Astrocyte (in vitro differentiated cells and primary cell): ENCODE data around the gene SET. TPM values are rescaled to one million over a fixed set of nuclear protein-coding genes. Genes with fewer than 3 reads are reported as not detected.

Experiments used
- DNase-seq: peaks from one replicate; pipeline ENCODE4 v3.0.0-alpha.2; 2010; ENCODE audit warnings: low read depth
- FAIRE-seq: peaks from 2 replicates; lab custom pipeline; 2011; peaks lifted over from hg19 to GRCh38; lab: Jason Lieb, UNC
- H2AFZ ChIP-seq: 2 replicates; pipeline ENCODE4 v1.6.0; 2012; ENCODE audit warnings: low read depth, low read length, inconsistent platforms
- H3K27ac ChIP-seq: 2 replicates; pipeline ENCODE4 v1.5.1; 2011; ENCODE audit warnings: low read depth, low read length, inconsistent platforms
- H3K27me3 ChIP-seq: 2 replicates; pipeline ENCODE4 v1.6.0; 2011; ENCODE audit warnings: low read length, inconsistent platforms; ENCODE audit not compliant: insufficient read depth
- H3K36me3 ChIP-seq: 2 replicates; pipeline ENCODE4 v1.5.1; 2011; ENCODE audit warnings: low read length, inconsistent platforms; ENCODE audit not compliant: insufficient read depth
- H3K4me1 ChIP-seq: 2 replicates; pipeline ENCODE4 v1.5.1; 2011; ENCODE audit warnings: low read length, inconsistent platforms; ENCODE audit not compliant: insufficient read depth
- H3K4me2 ChIP-seq: 2 replicates; pipeline ENCODE4 v1.6.0; 2012; ENCODE audit warnings: low read length, inconsistent platforms
- H3K4me3 ChIP-seq: 2 replicates; pipeline ENCODE4 v1.5.1; 2011; ENCODE audit warnings: low read depth, mild to moderate bottlenecking, low read length, inconsistent platforms; ENCODE audit not compliant: insufficient read depth
- H3K79me2 ChIP-seq: 2 replicates; pipeline ENCODE4 v1.6.0; 2012; ENCODE audit warnings: mild to moderate bottlenecking, low read length, inconsistent platforms; ENCODE audit not compliant: insufficient read depth
- H3K9ac ChIP-seq: 2 replicates; pipeline ENCODE4 v1.6.0; 2012; ENCODE audit warnings: mild to moderate bottlenecking, low read length, inconsistent platforms
- H3K9me3 ChIP-seq: 2 replicates; pipeline ENCODE4 v1.5.1; 2012; ENCODE audit warnings: low read depth, mild to moderate bottlenecking, low read length, inconsistent platforms; ENCODE audit not compliant: insufficient read depth
- H4K20me1 ChIP-seq: 2 replicates; pipeline ENCODE4 v1.6.0; 2012; ENCODE audit warnings: low read length, inconsistent platforms; ENCODE audit not compliant: insufficient read depth
- H3K27ac Mint-ChIP-seq: one replicate; pipeline ENCODE4 v1.8.0; 2021; ENCODE audit warnings: mild to moderate bottlenecking, mixed read lengths; ENCODE audit not compliant: unreplicated experiment
- H3K27me3 Mint-ChIP-seq: one replicate; pipeline ENCODE4 v1.8.0; 2021; ENCODE audit warnings: low read depth, mixed read lengths; ENCODE audit not compliant: unreplicated experiment
- H3K36me3 Mint-ChIP-seq: one replicate; pipeline ENCODE4 v1.8.0; 2021; ENCODE audit warnings: low read depth, mixed read lengths; ENCODE audit not compliant: unreplicated experiment
- H3K4me1 Mint-ChIP-seq: one replicate; pipeline ENCODE4 v1.8.0; 2021; ENCODE audit warnings: low read depth, mixed read lengths; ENCODE audit not compliant: unreplicated experiment
- H3K4me3 Mint-ChIP-seq: one replicate; pipeline ENCODE4 v1.8.0; 2021; ENCODE audit warnings: mild to moderate bottlenecking, moderate library complexity, mixed read lengths; ENCODE audit not compliant: unreplicated experiment
- H3K9me3 Mint-ChIP-seq: one replicate; pipeline ENCODE4 v1.8.0; 2021; ENCODE audit warnings: mild to moderate bottlenecking, mixed read lengths; ENCODE audit not compliant: unreplicated experiment
- CTCF ChIP-seq: IDR thresholded peaks from 2 replicates; pipeline ENCODE4 v1.5.1; 2011; ENCODE audit warnings: low read depth, mild to moderate bottlenecking, inconsistent platforms, low read length, moderate library complexity; ENCODE audit not compliant: insufficient read depth
- EZH2 ChIP-seq: IDR thresholded peaks from 2 replicates; pipeline ENCODE4 v1.6.1; 2012; ENCODE audit warnings: mild to moderate bottlenecking, low read length, inconsistent platforms; ENCODE audit not compliant: insufficient read depth
- total RNA-seq: library from RNA; stranded (reverse); gene quantifications from 2 replicates; pipeline ENCODE4 v1.2.1, GENCODE V29; 2021

The SET gene
- total RNA-seq, 1 donor from 2014 or later: 397 TPM

GRCh38 chr9:128675382-128675781 lies 13.6 kb upstream of the SET start:
- Mint-ChIP-seq H3K4me3 (no peak overlapping the region), H3K36me3 (no peaks in the 10 kb centered on the region), H3K27me3 (no peaks in the 10 kb centered on the region), H3K27ac (no peak overlapping the region), H3K4me1 (no peaks in the 10 kb centered on the region), H3K9me3 (no peaks in the 10 kb centered on the region)
- Histone ChIP-seq H3K9ac (no peak overlapping the region), H3K27ac (no peak overlapping the region), H3K4me1 (no peaks in the 10 kb centered on the region), H3K79me2 (no peaks in the 10 kb centered on the region), H4K20me1 (no peaks in the 10 kb centered on the region), H3K4me2 (no peak overlapping the region), H3K36me3 (no peaks in the 10 kb centered on the region), H3K9me3 (no peaks in the 10 kb centered on the region), H2AFZ (no peak overlapping the region), H3K4me3 (no peak overlapping the region), H3K27me3 (no peaks in the 10 kb centered on the region)
- TF ChIP-seq EZH2: no peak
- no peak for TF ChIP-seq CTCF
- no peak for FAIRE-seq
- DNase-seq: no peak

DNA sequence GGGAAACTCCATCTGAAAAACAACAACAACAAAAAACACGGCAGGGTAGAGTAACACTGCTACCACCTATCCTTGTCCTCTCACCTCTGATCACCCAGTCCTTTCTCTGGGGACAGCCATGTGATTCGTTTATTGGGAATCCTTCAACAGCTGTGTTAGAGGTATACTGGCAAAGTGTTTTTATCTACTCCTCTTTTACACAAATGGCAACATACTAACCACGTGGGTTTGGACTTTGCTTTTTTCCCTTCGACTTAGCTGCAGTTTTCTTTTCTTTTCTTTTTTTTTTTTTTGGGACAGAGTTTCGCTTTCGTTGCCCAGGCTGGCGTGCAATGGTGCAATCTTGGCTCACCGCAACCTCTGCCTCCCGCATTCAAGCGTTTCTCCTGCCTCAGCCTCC lies 11.2 kb upstream of the SET start:
- Histone ChIP-seq H4K20me1 (no peaks in the 10 kb centered on the region), H3K9ac (no peak overlapping the region), H3K36me3 (no peaks in the 10 kb centered on the region), H3K4me1 (no peaks in the 10 kb centered on the region), H3K4me2 (no peak overlapping the region), H3K9me3 (no peaks in the 10 kb centered on the region), H2AFZ (no peak overlapping the region), H3K4me3 (no peak overlapping the region), H3K27ac (no peak overlapping the region), H3K79me2 (no peaks in the 10 kb centered on the region), H3K27me3 (no peaks in the 10 kb centered on the region)
- FAIRE-seq (no peak), DNase-seq (no peak)
- no peak overlapping the region for H3K27ac Mint-ChIP-seq
- no peaks in the 10 kb centered on the region for H3K27me3 Mint-ChIP-seq
- H3K9me3 Mint-ChIP-seq: no peaks in the 10 kb centered on the region
- H3K36me3 Mint-ChIP-seq: no peaks in the 10 kb centered on the region
- no peak overlapping the region for H3K4me3 Mint-ChIP-seq
- no peaks in the 10 kb centered on the region for H3K4me1 Mint-ChIP-seq
- TF ChIP-seq CTCF (no peak), EZH2 (no peak)

DNA sequence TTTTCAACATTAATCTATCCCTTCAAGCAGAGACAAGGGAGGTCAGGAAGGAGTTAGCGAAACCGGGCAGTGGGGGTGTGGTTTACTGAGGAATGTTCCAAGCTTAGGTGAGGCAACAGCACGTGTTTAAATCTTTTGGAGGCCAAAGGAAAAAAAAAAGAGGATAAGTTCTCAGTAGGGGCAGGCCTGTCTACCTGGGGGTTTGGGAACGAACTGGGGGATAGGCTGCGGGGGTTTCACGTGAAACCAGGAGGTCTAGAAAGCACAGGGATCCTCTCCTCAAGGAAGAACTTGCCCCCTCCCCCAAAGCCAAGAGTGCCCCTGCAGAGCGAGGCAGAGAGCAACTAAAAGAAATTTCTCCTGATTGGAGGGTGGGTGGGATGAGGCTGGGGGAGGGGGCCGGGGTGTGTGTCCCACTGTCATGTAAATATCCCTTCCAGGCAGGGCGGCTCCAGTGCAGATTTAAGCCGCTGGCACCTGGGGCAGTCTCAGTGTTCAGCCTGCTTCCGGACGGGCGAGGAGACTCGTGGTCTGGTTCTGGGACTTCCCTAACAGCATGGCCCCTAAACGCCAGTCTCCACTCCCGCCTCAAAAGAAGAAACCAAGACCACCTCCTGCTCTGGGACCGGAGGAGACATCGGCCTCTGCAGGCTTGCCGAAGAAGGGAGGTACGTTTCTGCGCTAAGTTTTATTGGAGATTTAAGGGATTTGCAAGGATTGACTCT lies 5.5 kb upstream of the SET start:
- Histone ChIP-seq H3K79me2 (peaks cover 7% of the 10 kb centered on the region), H3K4me2 (peak overlapping the region; percentile 97), H2AFZ (peak overlapping the region; percentile 78), H3K9ac (peak overlapping the region; percentile 85), H3K27me3 (no peaks in the 10 kb centered on the region), H3K4me1 (peaks cover 23% of the 10 kb centered on the region), H3K9me3 (no peaks in the 10 kb centered on the region), H3K27ac (peak overlapping the region; percentile 61), H3K4me3 (peak overlapping the region; percentile 73), H3K36me3 (no peaks in the 10 kb centered on the region), H4K20me1 (no peaks in the 10 kb centered on the region)
- no peak for FAIRE-seq
- DNase-seq: no peak
- Mint-ChIP-seq H3K27ac (peak overlapping the region; percentile 95), H3K9me3 (no peaks in the 10 kb centered on the region), H3K4me3 (peak overlapping the region; percentile 98), H3K27me3 (no peaks in the 10 kb centered on the region), H3K36me3 (peaks cover 4% of the 10 kb centered on the region), H3K4me1 (peaks cover 31% of the 10 kb centered on the region)
- no peak for TF ChIP-seq EZH2
- TF ChIP-seq CTCF: no peak
